GM20000 (cell line): ENCODE results near the gene RFX3.
"Not testable (repeated sequence)": the region's sequence is repeated elsewhere in the genome, so short reads cannot be mapped to it uniquely, and the experiment has no call there.

Experiments
- DNase-seq: peaks from one replicate; pipeline ENCODE4 v3.0.0; 2012; ENCODE audit warnings: low spot score
- CTCF ChIP-seq: IDR thresholded peaks from 2 replicates; pipeline ENCODE4 v1.5.1; 2012; ENCODE audit warnings: mild to moderate bottlenecking, control low read depth; ENCODE audit errors: extremely low read depth, missing control alignments

The RFX3 gene

DNA sequence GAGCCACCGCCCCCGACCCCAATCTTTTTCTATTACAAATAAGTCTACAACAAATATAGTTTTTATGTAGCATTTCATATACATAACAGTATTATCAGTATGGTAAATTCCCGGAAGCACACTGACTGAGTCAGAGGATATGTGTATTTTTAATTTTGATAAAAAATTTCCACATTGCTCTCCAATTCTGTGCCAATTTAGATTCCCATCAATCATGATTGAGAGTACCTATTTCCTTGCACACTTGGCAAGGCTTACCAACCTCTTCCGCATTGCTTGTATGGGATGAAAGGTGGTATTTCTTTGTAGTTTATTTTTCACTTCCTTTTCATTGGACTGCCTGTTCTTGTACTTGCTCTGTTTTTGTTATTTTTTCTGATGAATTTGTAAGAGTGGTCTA is 204.6 kb downstream of the RFX3 start:
- no peak for DNase-seq
- no peak for TF ChIP-seq CTCF

- not testable (repeated sequence) for DNase-seq
These were observed 213.2 kb downstream of the RFX3 start for GRCh38 chr9:3312595-3312994.

DNA sequence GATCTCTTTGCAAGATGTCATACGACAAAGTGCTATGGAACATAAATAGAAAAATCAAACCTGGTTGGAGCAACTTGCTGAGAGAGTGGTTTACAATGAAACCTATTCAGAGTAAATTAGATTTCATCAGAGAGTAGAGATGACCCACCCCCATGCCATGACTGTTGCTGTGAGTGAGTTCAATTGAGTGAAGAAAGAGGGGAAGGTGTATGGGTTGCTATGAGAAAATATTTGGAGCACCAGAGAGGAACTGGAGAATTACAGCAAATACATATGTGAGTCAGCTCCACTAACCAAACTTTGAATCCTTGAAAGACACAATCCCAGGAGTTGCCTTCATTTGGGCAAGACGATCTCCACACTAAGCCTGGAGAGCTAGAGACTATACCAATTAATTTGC is 217.2 kb downstream of the RFX3 start:
- DNase-seq: no peak
- TF ChIP-seq CTCF: no peak

- not testable (repeated sequence) for DNase-seq
These were observed 221.4 kb downstream of the RFX3 start for GRCh38 chr9:3304388-3304787.

GRCh38 chr9:3299872-3300271 is 225.9 kb downstream of the RFX3 start:
- no peak for TF ChIP-seq CTCF

DNA sequence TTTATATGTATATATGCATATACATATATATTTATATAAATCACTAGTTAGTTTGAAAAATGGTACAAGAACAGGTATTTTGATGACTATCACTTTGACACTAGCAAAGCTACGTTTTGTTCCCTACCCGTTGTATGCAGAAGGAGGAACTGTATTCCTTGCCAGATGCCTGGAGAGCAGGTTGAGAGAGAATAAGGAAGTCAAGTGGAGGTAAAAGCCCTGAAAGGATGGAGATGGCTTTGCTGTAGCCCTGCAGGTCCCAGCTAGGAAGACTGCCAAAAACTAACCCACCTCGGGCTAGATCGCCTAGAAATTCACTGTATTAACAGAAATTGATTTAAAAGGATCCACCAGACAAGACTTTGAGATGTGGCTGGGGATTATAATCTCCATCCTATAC is 229.3 kb downstream of the RFX3 start:
- no peak for DNase-seq
- TF ChIP-seq CTCF: no peak

More at GRCh38 chr9:3299872-3300271, 225.9 kb downstream of the RFX3 start:
- DNase-seq: peak; percentile 44

GRCh38 chr9:3292311-3292710 is 233.5 kb downstream of the RFX3 start:
- DNase-seq: no peak
- no peak for TF ChIP-seq CTCF

- DNase-seq: no peak
- TF ChIP-seq CTCF: no peak
These were observed 235.5 kb downstream of the RFX3 start for GRCh38 chr9:3290231-3290840.
